Measurements from ENCODE around the gene LAPTM5.

Gene LAPTM5

DNA sequence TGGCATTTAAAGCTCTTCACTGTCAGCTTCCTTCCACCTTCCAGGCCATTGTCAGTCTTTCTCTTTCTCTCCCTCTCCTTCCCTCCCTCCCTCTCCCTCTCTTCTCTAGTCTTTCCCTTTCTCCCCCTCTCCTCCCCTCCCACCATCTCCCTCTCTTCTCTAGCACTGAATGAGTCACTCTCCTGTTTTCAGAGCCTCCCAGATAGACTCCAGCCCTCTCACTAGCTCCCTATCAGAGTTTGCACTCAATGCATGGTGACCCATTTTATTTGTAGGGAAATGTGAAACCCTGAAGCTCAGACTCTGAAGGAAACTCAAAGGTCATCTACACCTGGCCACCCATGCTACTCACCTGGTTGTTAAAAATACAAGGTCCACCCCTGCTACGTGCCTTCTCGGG lies 29.8 kb downstream of the LAPTM5 start:
- peak; percentile 37 for DNase-seq

DNA sequence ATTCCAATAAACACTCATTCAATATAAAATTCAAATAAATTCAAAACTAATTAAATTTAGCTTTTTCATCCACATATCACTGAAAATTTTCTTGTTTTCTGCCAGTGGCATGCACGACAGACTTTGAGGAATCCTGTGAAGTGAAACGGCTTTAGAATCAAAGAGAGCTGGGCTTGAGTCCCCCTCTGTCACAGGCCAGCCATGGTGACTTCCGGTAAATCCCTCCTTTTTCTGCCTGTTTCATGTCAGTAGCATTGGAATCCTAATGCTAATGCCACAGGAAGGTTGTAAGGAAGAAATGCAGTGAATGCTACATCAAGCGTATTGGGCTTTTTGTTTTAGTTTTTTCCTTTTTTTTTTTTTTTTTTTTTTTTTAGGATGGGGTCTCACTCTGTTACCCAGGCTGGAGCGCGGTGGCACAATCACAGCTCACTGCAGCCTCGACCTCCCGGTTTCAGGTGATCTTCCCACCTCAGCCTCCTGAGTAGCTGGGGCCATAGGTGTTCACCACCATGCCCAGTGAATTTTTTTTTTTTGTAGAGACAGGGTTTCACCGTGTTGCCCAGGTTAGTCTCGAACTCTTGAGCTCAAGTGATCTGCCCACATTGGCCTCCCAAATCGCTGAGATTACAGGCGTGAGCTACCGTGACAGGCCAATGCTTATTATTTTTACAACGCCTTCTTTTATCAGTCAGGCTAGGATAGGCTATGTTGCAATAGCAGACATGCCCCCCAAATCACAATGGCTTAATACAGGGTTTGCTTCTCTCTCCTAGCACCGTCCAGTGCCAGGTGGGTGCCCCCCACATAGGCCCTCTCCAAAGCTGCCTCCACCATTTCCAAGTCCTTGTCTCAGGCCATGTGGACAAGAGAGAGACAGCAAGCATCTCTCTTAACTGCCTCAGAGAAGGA lies 30.5 kb downstream of the LAPTM5 start:
- no peak for DNase-seq

DNA sequence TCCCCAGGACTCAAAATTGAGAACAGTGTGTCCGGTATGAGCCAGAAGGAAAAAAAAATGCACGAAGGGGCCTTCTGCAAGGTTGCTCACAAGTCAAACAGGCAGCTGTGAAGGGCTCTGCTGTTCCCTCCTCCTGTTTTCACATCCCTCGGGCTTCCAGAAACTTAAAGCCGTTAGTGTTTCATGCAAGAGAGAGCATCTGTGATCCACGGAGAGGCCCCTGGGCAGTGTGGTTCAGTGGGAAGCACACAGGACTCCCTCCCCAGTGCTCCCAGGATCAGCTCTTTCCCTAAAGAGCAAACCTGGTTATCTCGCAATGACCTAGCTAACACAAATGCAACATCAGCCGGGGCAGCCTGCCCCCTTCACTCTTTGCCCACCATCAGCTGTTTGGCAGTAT lies 31.3 kb downstream of the LAPTM5 start:
- DNase-seq = no peak

DNA sequence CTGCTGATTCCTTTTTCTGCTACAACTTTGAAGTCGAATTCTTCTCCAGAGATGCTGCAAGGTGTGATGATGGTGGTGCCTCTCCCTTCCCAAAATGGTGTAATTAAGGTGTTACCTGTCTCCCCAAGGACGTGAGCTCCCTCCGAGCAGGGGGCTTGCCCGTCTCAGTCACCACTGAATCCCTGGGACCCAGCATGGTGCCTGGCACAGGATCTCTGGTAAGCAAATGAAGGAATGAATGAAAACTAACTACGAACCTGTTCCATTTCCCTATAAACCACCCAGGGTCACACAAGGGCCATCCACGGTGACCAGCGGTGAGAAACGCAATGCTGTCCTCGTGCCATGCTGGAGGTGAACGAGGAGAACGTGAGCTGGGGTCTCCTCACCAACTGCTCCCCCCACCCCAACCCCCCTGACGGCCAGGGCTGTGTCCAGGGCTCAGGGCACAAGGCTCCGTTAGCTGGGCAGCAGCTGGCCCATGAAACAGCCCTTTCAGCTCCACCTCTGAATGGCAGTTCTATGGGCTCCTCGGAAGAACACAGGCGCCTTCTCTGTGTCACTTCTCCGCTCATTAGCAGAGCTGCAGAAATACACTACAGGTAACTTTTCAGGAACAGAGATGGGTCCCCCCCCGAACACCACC lies 32.0 kb downstream of the LAPTM5 start:
- no peak for DNase-seq

DNA sequence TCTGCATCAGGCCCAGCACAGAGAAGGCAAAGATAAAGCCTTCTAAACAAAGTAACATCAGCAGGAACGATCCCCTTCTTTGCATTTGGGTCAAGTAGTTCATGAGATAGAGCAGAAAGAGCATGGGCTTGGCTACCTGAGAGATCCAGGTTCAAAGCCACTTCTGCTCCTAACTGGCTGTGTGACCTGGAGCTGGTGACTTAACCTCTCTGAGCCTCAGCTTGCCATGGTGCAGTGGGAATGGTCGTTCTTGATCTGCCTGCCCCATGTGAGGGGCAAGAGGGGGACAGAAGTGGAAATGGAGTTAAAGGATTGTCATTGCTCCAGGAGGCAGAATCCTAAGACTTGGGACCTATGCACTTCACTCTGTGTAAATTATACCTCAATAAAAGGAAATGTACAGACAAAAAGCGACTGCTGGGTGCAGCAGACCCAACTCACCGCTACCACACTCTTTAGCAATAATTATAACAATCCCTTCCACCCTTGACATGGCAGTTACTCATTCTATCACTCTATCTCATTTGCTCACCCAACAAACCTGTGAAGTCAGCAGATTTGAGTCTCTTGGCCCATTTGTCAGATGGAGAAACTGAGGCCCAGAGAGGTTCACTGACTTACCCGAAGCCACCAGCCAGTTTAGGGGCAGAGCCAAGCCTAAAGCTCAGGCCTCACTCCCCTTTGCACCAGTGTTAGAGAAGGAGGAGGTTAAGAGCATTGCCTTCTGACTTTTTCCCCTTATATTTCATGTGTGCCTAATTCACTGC lies 32.7 kb downstream of the LAPTM5 start:
- DNase-seq = no peak

DNA sequence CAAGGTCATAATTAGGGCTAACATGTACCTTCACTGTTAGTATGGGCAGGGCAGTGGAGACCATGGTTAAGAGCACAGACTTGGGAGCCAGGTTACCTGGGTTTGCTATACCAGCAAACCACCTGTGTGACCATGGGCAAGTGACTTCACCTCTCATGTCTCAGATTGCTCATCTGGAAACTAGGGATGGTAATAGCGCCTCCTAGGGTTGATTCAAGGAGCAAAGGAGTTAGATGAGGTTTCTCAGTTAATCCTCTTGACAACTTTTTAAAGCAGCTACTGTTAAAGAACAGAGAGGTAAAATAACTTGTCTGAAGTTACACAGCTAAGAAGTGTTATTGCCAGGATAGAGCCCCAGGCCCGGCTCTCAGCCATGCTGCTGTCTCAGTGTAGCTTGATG lies 33.4 kb downstream of the LAPTM5 start:
- no peak for DNase-seq

DNA sequence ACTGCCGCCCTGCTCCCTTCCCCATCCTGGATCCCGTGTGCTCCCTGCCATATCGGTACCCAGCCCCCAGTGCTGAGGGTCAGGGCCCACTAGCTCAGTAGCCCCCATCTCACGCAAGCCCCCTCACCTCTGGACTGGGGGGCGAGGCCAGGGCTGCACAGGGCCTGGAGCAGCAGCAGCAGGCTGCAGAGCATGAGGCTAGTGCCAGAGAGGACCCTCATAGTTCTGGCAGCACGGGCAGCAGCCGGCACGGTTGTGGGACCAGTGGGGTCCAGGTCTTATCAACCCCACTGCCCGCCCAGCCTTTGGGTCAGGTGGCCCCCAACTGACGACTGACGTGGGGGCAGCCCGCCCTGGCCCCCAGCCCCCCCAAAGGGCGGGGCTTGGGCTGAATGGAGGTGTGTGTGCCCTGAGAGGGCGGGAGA lies 34.2 kb downstream of the LAPTM5 start, which contains the start of gene MATN1:
Gene MATN1, minus strand, starts transcription at position 255 of the 425 bp plus-strand sequence. Its CDS starts 34 bp downstream, at position 221.
- DNase-seq = no peak

DNA sequence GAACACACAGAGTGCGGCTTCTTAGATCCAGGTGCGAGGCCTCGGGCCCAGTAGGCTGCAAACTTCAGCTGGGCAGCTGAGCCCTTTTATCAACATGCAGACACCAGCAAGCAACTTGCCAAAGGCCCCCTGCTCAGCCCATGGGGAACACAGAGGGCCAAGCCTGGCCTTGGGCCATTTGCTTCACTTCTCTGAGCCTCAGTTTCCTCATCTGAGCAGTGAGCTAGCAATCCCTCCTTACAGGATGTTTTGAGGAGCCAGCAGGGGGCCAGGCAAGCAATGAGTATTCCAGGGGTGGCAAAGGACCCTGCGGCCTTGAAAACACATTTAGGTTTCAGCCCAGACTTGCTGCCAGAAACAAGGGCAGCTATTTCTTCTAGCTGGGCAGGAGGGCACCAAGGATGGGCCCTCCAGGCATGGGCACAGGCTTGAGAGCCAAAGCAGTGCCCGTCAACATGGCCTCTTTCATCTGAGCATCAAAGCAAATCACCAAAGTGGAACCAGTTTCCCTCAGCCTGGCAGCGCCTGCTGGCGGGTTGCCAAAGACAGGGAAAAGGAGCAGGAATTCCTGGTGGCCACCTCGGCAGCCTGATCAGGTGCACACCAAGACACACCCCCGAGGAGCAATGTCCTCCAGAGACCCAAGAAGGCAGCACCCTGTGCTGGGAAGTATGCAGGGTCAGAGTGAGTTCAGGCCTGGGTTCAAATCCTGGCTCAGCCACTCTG lies 35.6 kb downstream of the LAPTM5 start:
- DNase-seq = no peak

DNA sequence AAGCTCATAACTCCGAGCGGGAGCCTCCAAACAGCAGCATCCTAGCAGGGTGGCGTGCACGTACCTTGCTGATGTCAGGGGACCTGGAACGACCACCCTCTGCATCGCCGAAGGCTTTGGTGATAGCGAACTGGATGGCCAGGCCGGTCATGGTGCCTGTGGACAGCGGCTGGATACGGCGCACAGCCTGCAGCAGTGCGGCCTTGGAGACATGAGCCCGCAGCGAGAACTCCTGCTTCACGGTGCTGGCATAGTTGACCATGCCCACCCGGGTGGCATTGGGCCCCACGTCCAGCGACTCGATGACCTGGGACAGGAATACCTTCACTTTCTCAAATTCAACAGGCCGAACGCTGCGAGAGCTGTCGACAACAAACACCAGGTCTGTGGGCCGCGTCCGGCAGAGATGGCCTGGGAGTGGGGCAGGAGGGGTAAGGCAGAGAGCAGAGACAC lies 36.2 kb downstream of the LAPTM5 start:
- no peak for DNase-seq

DNA sequence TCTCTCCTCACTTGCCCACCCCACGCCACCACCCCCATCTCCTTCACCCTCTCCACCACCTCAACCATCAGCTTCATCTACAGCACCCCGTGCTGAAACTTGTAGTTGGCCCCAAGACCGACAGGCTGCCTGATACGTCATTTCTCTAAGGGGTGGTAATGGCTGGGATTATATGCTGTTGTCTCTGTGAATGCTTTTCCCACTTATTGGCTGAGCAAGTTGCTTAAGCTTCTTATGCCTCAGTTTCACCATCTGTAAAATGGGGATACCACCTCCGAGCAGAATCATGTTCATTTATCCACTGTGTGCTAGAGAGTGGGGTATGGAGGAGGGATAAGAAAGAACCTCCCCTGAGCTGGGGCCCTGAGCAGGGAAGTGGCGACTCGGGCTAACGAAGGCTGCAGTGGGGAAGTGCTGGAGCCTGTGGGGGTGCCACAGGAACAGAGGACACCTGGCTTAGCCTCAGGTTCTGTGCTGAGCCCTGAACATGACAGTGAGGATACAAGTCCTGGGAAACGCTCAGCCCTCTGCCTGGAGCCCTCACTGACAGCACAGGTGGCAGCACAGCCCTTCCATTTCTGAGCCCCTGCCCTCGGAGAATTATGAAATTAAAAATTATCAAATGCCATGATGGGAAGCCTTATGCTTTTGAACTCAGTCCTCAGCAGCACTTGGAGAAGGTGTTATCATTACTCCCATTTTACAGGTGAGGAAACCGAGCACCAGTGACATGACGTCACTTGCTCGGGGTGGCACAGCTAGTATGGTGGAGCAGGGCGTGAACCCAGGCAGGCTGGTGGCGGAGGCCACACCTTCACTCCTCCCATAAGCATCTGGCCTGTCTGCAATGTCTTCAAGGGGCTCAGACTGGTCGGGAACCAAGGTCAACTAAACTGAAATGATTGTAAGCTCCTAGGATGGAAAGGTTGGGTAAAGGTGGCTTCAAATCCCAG lies 37.0 kb downstream of the LAPTM5 start:
- DNase-seq = no peak

DNA sequence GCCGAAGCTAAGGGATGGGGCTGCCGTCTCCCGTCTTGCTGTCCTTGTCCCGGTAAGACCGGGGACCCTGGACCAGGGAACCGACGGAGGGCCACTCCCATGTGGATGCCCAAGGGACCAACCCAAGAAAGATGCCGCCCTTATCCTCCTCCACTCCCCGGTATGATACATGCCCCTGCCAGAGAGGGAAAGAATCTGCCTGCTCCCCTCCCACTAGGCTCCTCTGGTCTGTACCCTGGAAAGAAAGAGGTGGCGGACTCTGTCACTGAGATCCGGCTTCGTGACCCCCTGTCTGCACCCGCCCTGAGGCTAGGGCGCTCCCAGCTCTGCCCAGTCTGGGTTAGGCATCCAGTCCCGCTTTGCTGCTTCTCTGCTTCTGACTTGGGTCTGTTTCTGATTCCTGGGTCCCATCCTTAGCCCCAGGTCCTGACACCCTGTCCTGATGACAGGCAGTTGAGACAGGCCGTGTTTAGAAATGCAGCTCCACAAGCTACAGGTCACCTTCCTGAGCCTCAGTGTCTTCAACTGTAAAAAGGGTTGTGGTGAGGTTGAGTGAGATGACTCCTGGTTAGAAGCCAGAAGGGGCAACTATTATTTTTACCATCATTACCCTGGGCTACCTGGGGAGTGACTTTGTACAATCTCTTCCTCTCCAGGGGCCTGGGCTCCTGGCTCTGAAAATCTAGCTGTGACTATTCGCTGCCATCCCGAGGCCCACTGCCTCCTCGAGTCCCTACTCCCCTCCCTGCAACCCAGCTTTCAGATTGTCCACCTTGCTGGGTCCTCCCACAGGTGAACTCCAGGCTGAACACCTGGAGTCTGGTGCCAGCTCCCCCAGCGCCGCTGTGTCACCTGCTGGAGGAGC lies 37.9 kb downstream of the LAPTM5 start:
- DNase-seq = peak; percentile 69

DNA sequence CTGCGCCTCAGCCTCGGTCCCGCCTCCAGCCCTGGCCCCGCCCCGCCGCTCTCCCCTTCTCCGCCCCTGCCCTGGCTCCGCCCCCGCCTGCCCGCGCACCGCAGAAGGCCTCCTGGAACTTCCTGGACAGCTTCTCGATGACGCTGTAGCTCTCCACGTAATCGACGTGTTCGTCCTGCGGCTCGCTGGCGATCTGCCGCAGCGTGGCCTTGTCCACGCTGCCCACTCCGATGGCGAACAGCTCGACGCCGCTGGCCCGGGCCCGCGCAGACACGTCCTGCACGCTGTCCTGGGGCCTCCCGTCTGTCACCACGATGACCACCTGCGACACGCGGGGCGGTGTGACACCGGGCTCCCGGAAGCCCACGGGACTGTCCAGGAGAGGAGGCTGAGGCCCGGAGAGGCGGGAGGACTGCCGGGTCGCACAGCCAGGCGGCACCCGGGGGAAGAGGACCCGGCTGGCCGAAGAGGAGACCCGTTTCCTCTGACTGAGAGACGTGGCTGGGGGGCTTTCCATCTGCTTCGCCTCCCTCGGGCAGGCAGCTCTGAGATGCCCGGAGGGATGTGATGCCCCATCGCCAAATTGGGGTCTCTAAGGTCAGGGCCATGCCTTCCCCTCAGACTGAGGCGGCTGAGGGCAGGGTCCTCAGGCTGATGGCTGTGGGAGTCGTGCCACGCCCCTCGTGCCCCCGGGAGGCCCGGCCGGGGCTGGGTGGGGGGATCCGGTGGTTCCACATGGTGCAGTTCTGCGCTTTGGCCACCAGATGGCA lies 38.8 kb downstream of the LAPTM5 start:
- no peak for DNase-seq

DNA sequence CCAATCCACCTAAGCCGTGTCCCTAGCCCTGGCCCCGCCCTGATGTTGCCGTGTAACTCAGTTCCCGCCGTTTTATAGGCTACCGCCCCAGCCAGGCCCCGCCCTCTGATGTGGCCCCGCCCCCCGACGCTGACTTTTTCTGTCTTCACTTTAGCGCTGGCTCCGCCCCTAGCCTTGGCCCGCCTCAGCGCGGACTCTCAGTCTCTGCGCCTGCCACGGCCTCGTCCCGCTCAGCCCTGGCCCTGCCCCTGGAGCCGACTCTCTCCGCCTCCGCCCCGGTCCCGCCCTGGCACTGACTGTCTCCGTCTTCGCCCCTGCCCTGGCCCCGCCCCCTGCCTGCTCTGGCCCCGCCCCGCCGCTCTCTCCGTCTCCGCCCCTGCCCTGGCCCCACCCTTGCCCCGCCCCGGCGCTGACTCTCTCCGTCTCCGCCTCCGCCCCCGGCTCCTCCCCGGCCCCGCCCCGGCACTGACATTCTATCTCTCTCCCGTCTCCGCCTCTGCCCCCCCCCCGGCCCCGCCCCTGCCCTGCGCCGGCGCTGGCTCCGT lies 39.4 kb downstream of the LAPTM5 start:
- peak; percentile 98 for DNase-seq

DNA sequence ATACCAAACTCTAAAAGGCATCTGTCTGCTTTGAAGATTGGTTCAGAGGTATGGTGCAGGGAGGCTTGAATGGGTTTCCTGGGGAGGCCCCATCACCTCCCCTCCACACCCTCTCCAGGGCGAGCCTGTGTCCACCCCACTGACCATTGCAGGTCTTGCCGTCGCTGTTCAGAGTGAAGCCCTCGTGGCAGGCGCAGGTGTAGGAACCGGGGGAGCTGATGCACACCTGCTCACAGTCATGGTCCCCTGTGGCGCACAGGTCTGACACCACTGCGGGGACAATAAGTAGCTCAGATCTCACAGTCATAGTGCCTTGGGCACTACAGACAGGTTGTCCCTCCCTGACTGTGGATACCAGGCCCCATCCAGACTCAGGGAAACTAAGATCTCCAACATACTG lies 40.9 kb downstream of the LAPTM5 start:
- DNase-seq = no peak

DNA sequence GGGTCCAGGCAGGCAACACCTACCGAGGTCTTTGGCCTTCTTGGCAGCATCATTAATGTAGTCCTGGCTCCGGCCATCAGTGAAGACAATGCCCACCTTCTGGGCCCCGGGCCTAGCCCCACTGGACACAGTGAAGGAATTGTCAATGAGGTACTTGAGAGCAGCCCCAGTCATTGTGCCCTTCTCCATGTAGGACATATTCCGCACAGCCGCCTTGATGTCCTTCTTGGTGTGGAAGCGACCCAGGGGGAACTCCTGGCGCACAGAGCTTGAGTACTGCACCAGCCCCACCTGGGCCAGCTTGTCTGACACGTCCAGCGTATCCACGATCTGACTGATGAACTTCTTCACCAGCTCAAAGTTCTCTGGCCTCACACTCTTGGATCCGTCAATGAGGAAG lies 41.7 kb downstream of the LAPTM5 start:
- no peak for DNase-seq

DNA sequence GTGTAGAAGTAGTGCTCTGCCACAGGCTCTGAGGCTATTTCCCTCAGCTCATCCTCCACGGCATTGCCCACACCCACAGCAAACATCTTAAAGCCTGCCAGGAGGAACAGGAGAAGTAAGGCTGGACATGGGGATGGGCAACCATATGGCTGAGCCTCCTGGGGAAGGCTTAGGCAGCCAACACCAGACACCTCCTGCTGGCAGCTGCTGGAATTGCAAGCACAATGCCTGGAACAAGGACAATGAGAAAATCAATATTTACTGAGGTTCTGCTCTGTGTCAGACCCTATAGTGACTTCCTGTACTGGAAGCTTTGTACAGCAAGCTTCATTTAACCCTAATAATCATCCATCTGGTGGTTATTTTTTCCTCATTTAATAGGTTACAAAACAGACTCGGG lies 42.4 kb downstream of the LAPTM5 start:
- DNase-seq = no peak

DNA sequence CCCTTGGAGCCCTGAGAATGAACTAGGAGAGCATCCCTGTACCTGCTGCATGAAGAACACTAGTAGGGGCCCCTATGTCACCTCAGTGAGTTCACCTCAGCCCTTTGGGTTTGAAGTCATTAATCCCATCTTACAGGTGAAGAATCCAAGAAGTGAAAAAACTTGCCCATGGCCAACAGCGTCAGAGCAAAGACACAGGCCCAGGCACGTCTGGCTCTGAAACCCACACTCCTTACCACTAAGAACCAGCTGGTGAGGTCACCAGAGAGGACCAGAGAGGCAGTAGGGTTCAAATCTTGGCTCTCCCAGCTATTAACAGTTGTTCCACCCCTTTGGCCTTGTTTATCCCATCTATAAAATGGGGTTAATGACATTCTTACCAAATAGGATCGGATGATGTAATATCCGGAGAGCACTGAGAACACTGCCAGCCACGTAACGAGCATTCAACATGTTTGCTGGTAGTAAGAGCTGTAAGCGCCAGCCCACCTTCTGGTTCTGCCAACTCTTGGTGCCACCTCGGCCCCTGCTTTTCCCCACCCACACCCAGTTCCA lies 43.0 kb downstream of the LAPTM5 start:
- no peak for DNase-seq

DNA sequence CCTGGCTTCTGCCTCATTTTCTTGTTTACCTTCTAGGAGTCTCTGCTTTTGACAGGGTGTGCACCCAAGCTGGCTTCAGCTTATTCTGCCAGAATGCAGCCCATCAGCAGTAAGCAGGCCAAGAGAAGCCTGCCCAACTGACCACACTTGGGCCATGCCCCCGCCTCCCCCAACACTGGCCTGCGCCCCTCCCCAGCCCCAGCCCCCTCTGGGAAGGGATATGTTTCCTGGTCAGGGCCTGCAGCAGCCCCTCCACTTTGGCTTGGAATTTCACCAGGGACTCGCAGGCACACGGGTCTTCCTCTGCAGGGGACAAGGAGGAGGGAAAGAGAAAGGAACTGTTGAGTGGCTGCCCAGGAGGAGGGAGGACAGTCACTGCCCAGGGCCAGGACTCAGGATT lies 43.5 kb downstream of the LAPTM5 start:
- DNase-seq = no peak

DNA sequence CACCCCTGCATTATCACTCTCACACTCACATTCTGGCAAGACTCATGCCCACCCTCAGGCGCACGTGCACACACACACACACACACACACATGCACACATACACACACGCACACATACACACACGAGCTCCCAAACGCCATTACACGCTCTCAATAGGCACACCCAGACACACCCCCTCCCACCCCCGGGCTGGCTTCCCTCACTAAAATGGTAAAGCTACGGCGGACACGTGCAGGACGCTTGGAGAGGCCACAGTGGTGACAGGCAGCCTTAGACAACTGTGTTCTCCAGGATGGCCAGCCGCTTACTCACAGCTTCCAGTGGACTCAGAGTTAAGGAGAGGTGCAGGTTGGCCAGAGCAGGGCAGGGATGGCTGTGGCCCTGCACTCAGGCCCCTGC lies 44.3 kb downstream of the LAPTM5 start:
- DNase-seq = no peak
